Right renal cortex interstitium (tissue), 3 donors: ENCODE results near the gene DAB1. TPM values are rescaled to one million over a fixed set of nuclear protein-coding genes. Genes with fewer than 3 reads are reported as not detected.

Source experiments
- DNase-seq, 3 donors: peaks; one replicate each; pipeline ENCODE4 v3.0.0-alpha.2; 2013; ENCODE audit warnings: low read depth in 3 of 3, low spot score in 2 of 3
- polyA plus RNA-seq, 3 donors: library from polyadenylated mRNA; unstranded; fragments of 120-200 nt; gene quantifications; one replicate each; pipeline ENCODE4 v1.2.1, GENCODE V29; 2013; ENCODE audit not compliant: insufficient read length in 3 of 3

DAB1 gene
- polyA plus RNA-seq, result 1 to 10 TPM; 6.3 to 6.9 (median 6.7) TPM

GRCh38 chr1:57423656-57424211 lies at the start of gene DAB1:
Gene DAB1, minus strand, starts transcription at chr1:57424060. Its CDS starts 133,030 bp downstream, at chr1:57291030.
- DNase-seq, result peak in 1 of 3 donors; percentile 21

- no peak for DNase-seq
Observed at GRCh38 chr1:57473448-57473847, 49.6 kb upstream of the DAB1 start.

- DNase-seq, result no peak
Observed at GRCh38 chr1:57471995-57472394, 48.1 kb upstream of the DAB1 start.

GRCh38 chr1:57470036-57470435 lies 46.2 kb upstream of the DAB1 start:
- DNase-seq, result peak in 1 of 3 donors; percentile 6

- DNase-seq, result no peak
Observed at GRCh38 chr1:57468641-57469523, 45.0 kb upstream of the DAB1 start.

GRCh38 chr1:57467830-57468229 lies 44.0 kb upstream of the DAB1 start:
- DNase-seq, result no peak

GRCh38 chr1:57464756-57465155 lies 40.9 kb upstream of the DAB1 start:
- no peak for DNase-seq

- DNase-seq, result no peak
Observed at GRCh38 chr1:57463343-57463742, 39.5 kb upstream of the DAB1 start.

GRCh38 chr1:57461405-57461804 lies 37.5 kb upstream of the DAB1 start:
- no peak for DNase-seq

GRCh38 chr1:57451516-57451915 lies 27.7 kb upstream of the DAB1 start:
- DNase-seq, result no peak

- DNase-seq, result no peak
Observed at GRCh38 chr1:57450981-57451380, 27.1 kb upstream of the DAB1 start.

GRCh38 chr1:57447551-57447950 lies 23.7 kb upstream of the DAB1 start:
- no peak for DNase-seq

- DNase-seq, result no peak
Observed at GRCh38 chr1:57443004-57443403, 19.1 kb upstream of the DAB1 start.

GRCh38 chr1:57440096-57440495 lies 16.2 kb upstream of the DAB1 start:
- no peak for DNase-seq

GRCh38 chr1:57431400-57431799 lies 7.5 kb upstream of the DAB1 start:
- no peak for DNase-seq

- DNase-seq, result peak in 1 of 3 donors; percentile 26
Observed at GRCh38 chr1:57424231-57425027, 569 bp upstream of the DAB1 start.

GRCh38 chr1:57423135-57423655 lies 665 bp downstream of the DAB1 start:
- no peak for DNase-seq

- DNase-seq, result peak in 1 of 3 donors; percentile 38
Observed at GRCh38 chr1:57422271-57423134, 1.4 kb downstream of the DAB1 start.

GRCh38 chr1:57421806-57422205 lies 2.1 kb downstream of the DAB1 start:
- DNase-seq, result no peak
